Liver (tissue), 3 donors: ENCODE measurements around the gene LCP1.

Experiments
- CTCF ChIP-seq: fragments of 150-350 bp; IDR thresholded peaks from 2 replicates; pipeline ENCODE4 v1.5.1; 2017; ENCODE audit warnings: improper control_type of control experiment, low read depth, low read length; ENCODE audit not compliant: missing input control
- GABPA ChIP-seq, 2 donors: IDR thresholded peaks in 1 of 2; conservative IDR thresholded peaks in 1 of 2; 2 replicates each; pipeline ENCODE4 v1.6.1; 2016; ENCODE audit warnings: antibody characterized with exemption in 2 of 2, mild to moderate bottlenecking in 1 of 2, moderate library complexity in 1 of 2
- RAD21 ChIP-seq, 2 donors: IDR thresholded peaks; 2 replicates each; pipeline ENCODE4 v1.6.1; 2016; ENCODE audit warnings: antibody characterized with exemption in 2 of 2, mild to moderate bottlenecking in 2 of 2
- REST ChIP-seq: IDR thresholded peaks from 2 replicates; pipeline ENCODE4 v1.6.1; 2016; ENCODE audit warnings: antibody characterized with exemption, mild to moderate bottlenecking
- RXRA ChIP-seq, 2 donors: IDR thresholded peaks; 2 replicates each; pipeline ENCODE4 v1.6.1; 2017 to 2018; ENCODE audit warnings: antibody characterized with exemption in 2 of 2, mild to moderate bottlenecking in 1 of 2
- SP1 ChIP-seq: IDR thresholded peaks from 2 replicates; pipeline ENCODE4 v1.6.1; 2018; ENCODE audit warnings: antibody characterized with exemption, mild to moderate bottlenecking
- YY1 ChIP-seq: IDR thresholded peaks from 2 replicates; pipeline ENCODE4 v1.6.1; 2016; ENCODE audit warnings: antibody characterized with exemption, mild to moderate bottlenecking
- donor health status: healthy.
- donor health status: healthy.

- TF ChIP-seq CTCF (no peak), SP1 (no peak), YY1 (no peak), RXRA (IDR thresholded peaks at IDR 0.05) (no peak), RAD21 (IDR thresholded peaks at IDR 0.05) (no peak), GABPA (IDR thresholded peaks at IDR 0.05 in 1 of 2, conservative IDR thresholded peaks at IDR 0.05 in 1 of 2) (no peak), REST (no peak)
Observed at GRCh38 chr13:46109451-46109850, 72.5 kb downstream of the LCP1 start.
